OCI-LY3 (cell line): ENCODE measurements around the gene EHBP1.

Experiments used
- CTCF ChIP-seq: fragments of 200-600, 300-600 bp; sonication (generic); IDR thresholded peaks from 2 replicates; pipeline ENCODE4 v1.5.1; 2014; ENCODE audit warnings: antibody characterized with exemption, low read length, low read depth
- EZH2phosphoT487 ChIP-seq: fragments of 200-600 bp; shearing (Covaris generic); IDR thresholded peaks from 2 replicates; pipeline ENCODE4 v1.6.1; 2018; ENCODE audit warnings: antibody characterized with exemption, mixed run types, low read depth

- no peak for TF ChIP-seq CTCF
- TF ChIP-seq EZH2phosphoT487 = no peak
Measured at GRCh38 chr2:62928015-62928414, 222.5 kb downstream of the EHBP1 start.
